K562 (cell line): Measurements from ENCODE around the gene ANKEF1. TPM values are rescaled to one million over a fixed set of nuclear protein-coding genes. Genes with fewer than 3 reads are reported as not detected.

Experiments used
- ATAC-seq: fragments of 200-7000 bp; cut with Tn5 transposase; 3 replicates; pipeline ENCODE4 v1.9.1; 2020; ENCODE audit warnings: moderate library complexity
- BruUV-seq: library from RNA; stranded (reverse); fragments of 400-500 nt; replicated peaks from 2 replicates; lab custom pipeline; 2021; lab: Mats Ljungman, UMichigan
- CTCF ChIA-PET: fragments of 300-600 bp; formaldehyde crosslinking; extraction: SDS; loops from one replicate; lab custom pipeline; 2021; ENCODE audit warnings: low intra/inter-chr PET ratio; lab: Yijun Ruan, JAX
- POLR2A ChIA-PET: fragments of 300-600, 350-650 bp; sonication (Branson Sonifier 250); formaldehyde crosslinking; extraction: SDS; loops from one replicate; lab custom pipeline; 2021; ENCODE audit warnings: antibody characterized with exemption, inconsistent platforms; lab: Yijun Ruan, JAX
- DNase-seq, 4 experiments: peaks; one replicate each; pipeline versions ENCODE4 v3.0.0 to v3.0.0-alpha.2; 2011 to 2018; ENCODE audit warnings: low spot score in 3 of 4, mixed read lengths in 3 of 4; ENCODE audit errors: extremely low read depth in 1 of 4
- FAIRE-seq: peaks from 2 replicates; lab custom pipeline; 2011; peaks lifted over from hg19 to GRCh38; lab: Jason Lieb, UNC
- H2AFZ ChIP-seq: 2 replicates; pipeline ENCODE4 v1.6.0; 2011; ENCODE audit warnings: low read depth, low read length, control low read depth, inconsistent platforms
- H3K27ac ChIP-seq: fragments of 200-600 bp; 3 replicates; pipeline ENCODE4 v1.8.0; 2011; ENCODE audit warnings: low read depth, mild to moderate bottlenecking, control low read depth, inconsistent platforms, low read length, moderate library complexity, mixed read lengths; ENCODE audit errors: extremely low read depth
- H3K27me3 ChIP-seq, 2 experiments: fragments of 300-600 bp in 1 of 2; 2 replicates in 1 of 2; 3 replicates in 1 of 2; pipeline versions ENCODE4 v1.6.0 to v1.8.0; 2011; ENCODE audit warnings: inconsistent platforms in 2 of 2, low read length in 2 of 2, mild to moderate bottlenecking in 1 of 2, mixed read lengths in 1 of 2, moderate library complexity in 1 of 2; ENCODE audit not compliant: control insufficient read depth in 2 of 2, insufficient read depth in 2 of 2
- H3K36me3 ChIP-seq: fragments of 300-600 bp; 3 replicates; pipeline ENCODE4 v1.8.0; 2011; ENCODE audit warnings: mild to moderate bottlenecking, low read length, inconsistent platforms; ENCODE audit not compliant: control insufficient read depth, insufficient read depth
- H3K4me1 ChIP-seq, 2 experiments: fragments of 200-600 bp in 1 of 2; replicated peaks in 1 of 2; 2 replicates in 1 of 2; 3 replicates in 1 of 2; pipeline versions ENCODE4 v1.5.1 to v1.8.0; 2011; ENCODE audit warnings: inconsistent platforms in 2 of 2, low read length in 2 of 2, mild to moderate bottlenecking in 1 of 2, mixed read lengths in 1 of 2, moderate library complexity in 1 of 2; ENCODE audit not compliant: control insufficient read depth in 2 of 2, insufficient read depth in 2 of 2
- H3K4me2 ChIP-seq: 2 replicates; pipeline ENCODE4 v1.6.1; 2011; ENCODE audit warnings: low read length, control low read depth, inconsistent platforms, mixed read lengths; ENCODE audit not compliant: insufficient read depth
- H3K4me3 ChIP-seq: fragments of 200-600 bp; sonication (generic), shearing (Covaris generic); 2 replicates; pipeline ENCODE4 v1.5.1; 2016; ENCODE audit warnings: control low read depth, inconsistent platforms
- H3K79me2 ChIP-seq: fragments of 200-600 bp; 3 replicates; pipeline ENCODE4 v1.8.0; 2011; ENCODE audit warnings: low read length, inconsistent platforms; ENCODE audit not compliant: control insufficient read depth, insufficient read depth
- H3K9ac ChIP-seq, 2 experiments: 2 replicates each; pipeline versions ENCODE4 v1.6.0 to v1.6.1; 2011; ENCODE audit warnings: low read depth in 2 of 2, low read length in 2 of 2, control low read depth in 1 of 2, inconsistent platforms in 1 of 2, mild to moderate bottlenecking in 1 of 2, mixed read lengths in 1 of 2; ENCODE audit not compliant: insufficient read depth in 1 of 2
- H3K9me1 ChIP-seq: one replicate; pipeline ENCODE4 v1.6.0; 2011; ENCODE audit warnings: inconsistent platforms, mild to moderate bottlenecking, low read length, moderate library complexity; ENCODE audit not compliant: control insufficient read depth, insufficient read depth
- H3K9me3 ChIP-seq: replicated peaks from 2 replicates; pipeline ENCODE4 v1.5.1; 2011; ENCODE audit warnings: low read depth, low read length, inconsistent platforms; ENCODE audit not compliant: control insufficient read depth, insufficient read depth
- H4K20me1 ChIP-seq: replicated peaks from 2 replicates; pipeline ENCODE4 v1.6.1; 2011; ENCODE audit warnings: low read length, inconsistent platforms, mixed read lengths; ENCODE audit not compliant: control insufficient read depth, insufficient read depth
- ARNT ChIP-seq, 2 experiments: fragments of 450-650 bp; IDR thresholded peaks; 2 replicates each; pipeline ENCODE4 v1.6.1; 2016; ENCODE audit warnings: mild to moderate bottlenecking in 1 of 2
- BCLAF1 ChIP-seq, 2 experiments: fragments of 450-650 bp in 1 of 2; IDR thresholded peaks; 2 replicates each; pipeline ENCODE4 v1.6.1; 2011 to 2017; ENCODE audit warnings: low read depth in 2 of 2, antibody characterized with exemption in 1 of 2, borderline replicate concordance in 1 of 2, low read length in 1 of 2, mild to moderate bottlenecking in 1 of 2, mixed read lengths in 1 of 2; ENCODE audit not compliant: control insufficient read depth in 1 of 2
- CBX3 ChIP-seq, 2 experiments: IDR thresholded peaks; 1 replicate in 1 of 2; 2 replicates in 1 of 2; pipeline ENCODE4 v1.6.1; 2012; ENCODE audit warnings: inconsistent platforms in 2 of 2, low read length in 2 of 2, borderline replicate concordance in 1 of 2, control low read depth in 1 of 2
- CTCFL ChIP-seq: IDR thresholded peaks from 2 replicates; pipeline ENCODE4 v1.6.1; 2011; ENCODE audit warnings: borderline replicate concordance, low read depth, mild to moderate bottlenecking, moderate library complexity, low read length; ENCODE audit not compliant: insufficient read depth, poor library complexity, severe bottlenecking
- EWSR1 ChIP-seq: fragments of 450-650 bp; IDR thresholded peaks from 2 replicates; pipeline ENCODE4 v1.6.1; 2018; ENCODE audit warnings: borderline replicate concordance, mild to moderate bottlenecking, low read depth, moderate library complexity; ENCODE audit not compliant: partially characterized antibody
- FOS ChIP-seq: IDR thresholded peaks from 3 replicates; pipeline ENCODE4 v1.6.1; 2011; ENCODE audit not compliant: insufficient read length; ENCODE audit errors: extremely low read depth
- ID3 ChIP-seq, 2 experiments: fragments of 250-450 bp in 1 of 2; fragments of 450-650 bp in 1 of 2; sonication (Bioruptor Pico) in 1 of 2; IDR thresholded peaks; 2 replicates each; pipeline versions ENCODE4 v1.6.1 to v1.8.0; 2016 to 2021; ENCODE audit warnings: mild to moderate bottlenecking in 2 of 2, moderate library complexity in 2 of 2, missing compliant biosample characterization in 1 of 2, missing genetic modification characterization in 1 of 2
- MTA1 ChIP-seq: fragments of 450-650 bp; IDR thresholded peaks from 2 replicates; pipeline ENCODE4 v1.6.1; 2017; ENCODE audit warnings: borderline replicate concordance
- NFATC3 ChIP-seq: fragments of 450-650 bp; IDR thresholded peaks from 2 replicates; pipeline ENCODE4 v1.6.1; 2017; ENCODE audit warnings: mild to moderate bottlenecking
- SIN3A ChIP-seq, 2 experiments: fragments of 150-350 bp in 1 of 2; IDR thresholded peaks; 2 replicates each; pipeline ENCODE4 v1.6.1; 2011 to 2016; ENCODE audit warnings: borderline replicate concordance in 2 of 2, low read depth in 2 of 2, low read length in 2 of 2, mild to moderate bottlenecking in 2 of 2, moderate library complexity in 2 of 2; ENCODE audit not compliant: control insufficient read depth in 1 of 2
- STAT5A ChIP-seq: IDR thresholded peaks from 2 replicates; pipeline ENCODE4 v1.6.1; 2012; ENCODE audit warnings: low read length, inconsistent platforms, borderline replicate concordance
- WGBS: fragments of 100-300 bp; shearing (Covaris generic); methylation state at CpG from one replicate; pipeline ENCODE4 v1.1.6; 2016; ENCODE audit warnings: low coverage, mixed read lengths; ENCODE audit not compliant: insufficient coverage; ENCODE audit errors: missing lambda C conversion rate; 5-methylcytosine and 5-hydroxymethylcytosine counted together
- in situ Hi-C: fragments of 300-500 bp; cut with MboI; formaldehyde crosslinking; loops from 4 replicates; pipeline ENCODE4 v1.15.0; 2018; ENCODE audit warnings: inconsistent platforms, mixed read lengths
- intact Hi-C: fragments of 100-400 bp; cut with micrococcal nuclease; formaldehyde crosslinking; loops from 2 replicates; pipeline ENCODE4 v1.14.2; 2022
- polyA plus RNA-seq, 8 experiments: library from polyadenylated mRNA; depleted of rRNA in 4 of 8; stranded (reverse) in 5 of 8; unstranded in 3 of 8; fragments of >200 nt; fragmentation: Nextera tagmentation in 2 of 8; fragmentation: Illumina TruSeq in 1 of 8; extraction: Ambion mirVana in 2 of 8; extraction: Trizol in 1 of 8; gene quantifications; 2 replicates each; pipeline versions ENCODE4 v1.2.1 to v1.2.3, GENCODE V29; 2011 to 2014; ENCODE audit warnings: inconsistent platforms in 1 of 8, missing spikeins in 1 of 8
- total RNA-seq, 7 experiments: library from RNA; depleted of rRNA in 6 of 7; stranded (reverse); fragments of >200 nt in 6 of 7; fragmentation: Illumina TruSeq in 2 of 7; extraction: Trizol in 2 of 7; gene quantifications; 2 replicates each; pipeline versions ENCODE4 v1.2.1 to v1.2.3, GENCODE V29; 2011 to 2021; ENCODE audit warnings: low replicate concordance in 1 of 7

The ANKEF1 gene
- total and polyA plus RNA-seq, 9 of the 15 experiments (the other 6 are each of a cell fraction or from before 2014, with no cell fraction given) = 0.35 to 2.1 (median 1.7) TPM

GRCh38 chr20:10059006-10059405 is 24.2 kb downstream of the ANKEF1 start:
- ChIA-PET POLR2A (no interaction called here), CTCF (no interaction called here)
- no TSS peak for BruUV-seq
- in situ Hi-C loops = no loop called here
- ATAC-seq = no peak
- intact Hi-C loops = no loop called here
- H3K9me3 ChIP-seq = no peaks in the 10 kb centered on the region
- no peak for DNase-seq
- H4K20me1 ChIP-seq = no peaks in the 10 kb centered on the region
- no peaks in the 10 kb centered on the region for H3K79me2 ChIP-seq
- no peak for FAIRE-seq
- no peaks in the 10 kb centered on the region for H3K9me1 ChIP-seq
- no peaks in the 10 kb centered on the region for H3K27me3 ChIP-seq
- H3K9ac ChIP-seq = no peak overlapping the region
- no peak overlapping the region for H3K27ac ChIP-seq
- no peak overlapping the region for H3K4me2 ChIP-seq
- no peak overlapping the region for H3K4me3 ChIP-seq
- 0% methylated on average over 1 of the region's 2 CpGs for WGBS
- H2AFZ ChIP-seq = no peak overlapping the region
- no peaks in the 10 kb centered on the region for H3K36me3 ChIP-seq
- no peaks in the 10 kb centered on the region for H3K4me1 ChIP-seq
- no peak for TF ChIP-seq BCLAF1 (IDR thresholded peaks at IDR 0.05; ENCODE audit: borderline replicate concordance in 1 of 2, control insufficient read depth in 1 of 2, low read depth in 2 of 2, low read length in 1 of 2)
- TF ChIP-seq SIN3A (IDR thresholded peaks at IDR 0.05; ENCODE audit: borderline replicate concordance in 2 of 2, control insufficient read depth in 1 of 2, low read depth in 2 of 2, low read length in 2 of 2) = no peak
- no peak for TF ChIP-seq ID3 (CRISPR knock-in tag; IDR thresholded peaks at IDR 0.05)
- TF ChIP-seq ID3 (tag; IDR thresholded peaks at IDR 0.05) = no peak
- no peak for TF ChIP-seq FOS
- no peak for TF ChIP-seq NFATC3
- no peak for TF ChIP-seq CBX3 (IDR thresholded peaks at IDR 0.05; ENCODE audit: borderline replicate concordance in 1 of 2, low read length in 2 of 2)
- TF ChIP-seq ARNT (IDR thresholded peaks at IDR 0.05) = no peak
- TF ChIP-seq STAT5A = no peak
- no peak for TF ChIP-seq EWSR1
- no peak for TF ChIP-seq CTCFL
- no peak for TF ChIP-seq MTA1
